ENCODE measurements around the gene SPRED2. TPM values are rescaled to one million over a fixed set of nuclear protein-coding genes. Genes with fewer than 3 reads are reported as not detected.

Gene SPRED2
- total RNA-seq, 1 donor: 9.5 TPM

- no peak for TF ChIP-seq CTCF (IDR thresholded peaks at IDR 0.05; ENCODE audit: insufficient read depth, low read depth, low read length)
- no peak overlapping the region for H3K4me3 ChIP-seq (ENCODE audit: low read depth, low read length)
- no peak for DNase-seq (ENCODE audit: low read depth)
These were observed 42.6 kb upstream of the SPRED2 start for GRCh38 chr2:65475000-65475399.

GRCh38 chr2:65473045-65473444, 40.6 kb upstream of the SPRED2 start:
- no peak overlapping the region for H3K4me3 ChIP-seq (ENCODE audit: low read depth, low read length)
- no peak for TF ChIP-seq CTCF (IDR thresholded peaks at IDR 0.05; ENCODE audit: insufficient read depth, low read depth, low read length)
- DNase-seq (ENCODE audit: low read depth): no peak

- no peak overlapping the region for H3K4me3 ChIP-seq (ENCODE audit: low read depth, low read length)
- TF ChIP-seq CTCF (IDR thresholded peaks at IDR 0.05; ENCODE audit: insufficient read depth, low read depth, low read length): no peak
- no peak for DNase-seq (ENCODE audit: low read depth)
These were observed 39.0 kb upstream of the SPRED2 start for GRCh38 chr2:65471409-65471808.

GRCh38 chr2:65466551-65466950, 34.2 kb upstream of the SPRED2 start:
- no peak overlapping the region for H3K4me3 ChIP-seq (ENCODE audit: low read depth, low read length)
- DNase-seq (ENCODE audit: low read depth): no peak
- TF ChIP-seq CTCF (IDR thresholded peaks at IDR 0.05; ENCODE audit: insufficient read depth, low read depth, low read length): no peak

- TF ChIP-seq CTCF (IDR thresholded peaks at IDR 0.05; ENCODE audit: insufficient read depth, low read depth, low read length): no peak
- no peak overlapping the region for H3K4me3 ChIP-seq (ENCODE audit: low read depth, low read length)
- no peak for DNase-seq (ENCODE audit: low read depth)
These were observed 33.5 kb upstream of the SPRED2 start for GRCh38 chr2:65465857-65466256.

GRCh38 chr2:65465124-65465523, 32.7 kb upstream of the SPRED2 start:
- H3K4me3 ChIP-seq (ENCODE audit: low read depth, low read length): no peak overlapping the region
- TF ChIP-seq CTCF (IDR thresholded peaks at IDR 0.05; ENCODE audit: insufficient read depth, low read depth, low read length): no peak
- no peak for DNase-seq (ENCODE audit: low read depth)

GRCh38 chr2:65464604-65465003, 32.2 kb upstream of the SPRED2 start:
- no peak overlapping the region for H3K4me3 ChIP-seq (ENCODE audit: low read depth, low read length)
- no peak for TF ChIP-seq CTCF (IDR thresholded peaks at IDR 0.05; ENCODE audit: insufficient read depth, low read depth, low read length)
- peak; percentile 33 for DNase-seq (ENCODE audit: low read depth)

Data from fibroblast of villous mesenchyme (primary cell).